Peyer's patch (tissue), 4 donors: ENCODE measurements around the gene TRIM2. TPM values are rescaled to one million over a fixed set of nuclear protein-coding genes. Genes with fewer than 3 reads are reported as not detected.

ENCODE experiments used
- DNase-seq, 3 donors: peaks; one replicate each; pipeline ENCODE4 v3.0.0-alpha.2; 2017 to 2019
- H3K27ac ChIP-seq, 4 donors: fragments of 200-600 bp; sonication (generic); one replicate each; pipeline ENCODE4 v1.5.1; 2016 to 2019
- H3K27me3 ChIP-seq, 2 donors: fragments of 200-600 bp; sonication (generic); one replicate each; pipeline ENCODE4 v1.5.1; 2019
- H3K36me3 ChIP-seq, 3 donors: fragments of 200-600 bp; sonication (generic); one replicate each; pipeline ENCODE4 v1.5.1; 2016 to 2019
- H3K4me1 ChIP-seq, 4 donors: fragments of 200-600 bp; sonication (generic); one replicate each; pipeline ENCODE4 v1.5.1; 2016 to 2019
- H3K4me3 ChIP-seq, 4 donors: fragments of 200-600 bp; sonication (generic); 1 replicate in 3 of 4; 2 replicates in 1 of 4; pipeline ENCODE4 v1.5.1; 2016 to 2019; ENCODE audit warnings: mild to moderate bottlenecking in 1 of 4
- H3K9me3 ChIP-seq, 4 donors: fragments of 200-600 bp; sonication (generic); one replicate each; pipeline ENCODE4 v1.5.1; 2016 to 2019; ENCODE audit warnings: mild to moderate bottlenecking in 1 of 4
- CTCF ChIP-seq, 6 experiments: fragments of 450-650 bp in 4 of 6; fragments of 200-600 bp in 2 of 6; sonication (generic) in 1 of 6; IDR thresholded peaks; one replicate each; pipeline ENCODE4 v1.5.1; 2017 to 2019; ENCODE audit warnings: antibody characterized with exemption in 6 of 6, mild to moderate bottlenecking in 3 of 6, moderate library complexity in 1 of 6
- POLR2A ChIP-seq, 2 donors: fragments of 450-650 bp; IDR thresholded peaks; one replicate each; pipeline ENCODE4 v1.5.1; 2017; ENCODE audit warnings: antibody characterized with exemption in 2 of 2, mild to moderate bottlenecking in 2 of 2, moderate library complexity in 2 of 2
- total RNA-seq, 4 donors: library from RNA; depleted of rRNA; stranded (reverse); fragments of >200 nt; gene quantifications; one replicate each; pipeline ENCODE4 v1.1.0, GENCODE V29; 2016

Gene TRIM2
- total RNA-seq, 4 donors from 2014 or later = 58.6 to 158 (median 144) TPM

- no peak for DNase-seq
- TF ChIP-seq POLR2A (IDR thresholded peaks at IDR 0.05) (no peak), CTCF (IDR thresholded peaks at IDR 0.05) (no peak)
- H3K4me3 ChIP-seq = no peak overlapping the region
- no peaks in the 10 kb centered on the region for H3K4me1 ChIP-seq
- no peaks in the 10 kb centered on the region for H3K27me3 ChIP-seq
- H3K36me3 ChIP-seq = peaks cover 0 to 66% (median 0%) of the 10 kb centered on the region in 3 donors
- no peak overlapping the region for H3K27ac ChIP-seq
- H3K9me3 ChIP-seq = peaks cover 0 to 8% (median 0%) of the 10 kb centered on the region in 4 donors
Observed at GRCh38 chr4:153297116-153297515, 92.9 kb downstream of the TRIM2 start.

DNA sequence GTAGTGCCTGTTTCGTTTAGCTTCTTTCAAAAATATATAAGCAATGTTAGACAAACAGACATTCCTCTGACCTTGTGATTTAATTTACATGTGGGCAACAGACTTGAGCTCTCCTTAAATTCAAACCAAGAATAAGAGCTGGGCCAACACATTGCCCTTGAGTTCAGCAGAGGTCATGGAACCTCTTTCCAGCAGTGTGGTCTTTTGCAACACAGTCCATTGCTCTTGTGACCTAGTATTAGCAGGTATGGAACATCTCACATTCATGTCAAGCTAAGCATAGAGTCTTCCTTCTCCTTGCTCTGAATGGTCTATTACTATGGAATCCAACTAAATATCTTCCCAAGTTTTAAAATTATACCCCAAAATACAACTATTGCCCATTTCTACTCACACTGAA, 106.5 kb downstream of the TRIM2 start:
- no peaks in the 10 kb centered on the region for H3K36me3 ChIP-seq
- no peak for DNase-seq
- no peaks in the 10 kb centered on the region for H3K9me3 ChIP-seq
- TF ChIP-seq CTCF (IDR thresholded peaks at IDR 0.05) = no peak
- H3K27me3 ChIP-seq = no peaks in the 10 kb centered on the region
- no peaks in the 10 kb centered on the region for H3K4me1 ChIP-seq
- no peak overlapping the region for H3K4me3 ChIP-seq
- no peak overlapping the region for H3K27ac ChIP-seq

GRCh38 chr4:153314915-153315314, 110.7 kb downstream of the TRIM2 start:
- no peak overlapping the region for H3K4me3 ChIP-seq
- H3K36me3 ChIP-seq = peaks cover 0 to 10% (median 0%) of the 10 kb centered on the region in 3 donors
- no peaks in the 10 kb centered on the region for H3K27me3 ChIP-seq
- H3K27ac ChIP-seq = no peak overlapping the region
- no peaks in the 10 kb centered on the region for H3K4me1 ChIP-seq
- DNase-seq = no peak
- no peaks in the 10 kb centered on the region for H3K9me3 ChIP-seq
- no peak for TF ChIP-seq POLR2A (IDR thresholded peaks at IDR 0.05)
- no peak for TF ChIP-seq CTCF (IDR thresholded peaks at IDR 0.05)

GRCh38 chr4:153318696-153319320, 114.6 kb downstream of the TRIM2 start:
- Histone ChIP-seq H3K36me3 (peaks cover 0 to 42% (median 0%) of the 10 kb centered on the region in 3 donors), H3K27ac (no peak overlapping the region), H3K27me3 (no peaks in the 10 kb centered on the region), H3K9me3 (no peaks in the 10 kb centered on the region), H3K4me3 (no peak overlapping the region), H3K4me1 (no peaks in the 10 kb centered on the region)
- TF ChIP-seq POLR2A (IDR thresholded peaks at IDR 0.05) = no peak
- TF ChIP-seq CTCF (IDR thresholded peaks at IDR 0.05) = peak; percentile 14 to 77 (median 56)
- no peak for DNase-seq

- H3K9me3 ChIP-seq = no peaks in the 10 kb centered on the region
- TF ChIP-seq CTCF (IDR thresholded peaks at IDR 0.05) (no peak), POLR2A (IDR thresholded peaks at IDR 0.05) (no peak)
- H3K36me3 ChIP-seq = peaks cover 0 to 45% (median 0%) of the 10 kb centered on the region in 3 donors
- no peaks in the 10 kb centered on the region for H3K4me1 ChIP-seq
- no peak overlapping the region for H3K4me3 ChIP-seq
- H3K27me3 ChIP-seq = no peaks in the 10 kb centered on the region
- H3K27ac ChIP-seq = no peak overlapping the region
- no peak for DNase-seq
Observed at GRCh38 chr4:153322791-153323190, 118.5 kb downstream of the TRIM2 start.
